Lower lobe of right lung (tissue), 2 donors: ENCODE measurements around the gene VILL. TPM values are rescaled to one million over a fixed set of nuclear protein-coding genes. Genes with fewer than 3 reads are reported as not detected.

Experiments used
- ATAC-seq, 2 donors: fragments of 200-7000 bp; cut with Tn5 transposase; one replicate each; pipeline ENCODE4 v1.9.1; 2020 to 2022; ENCODE audit warnings: mild to moderate bottlenecking in 2 of 2, moderate library complexity in 2 of 2
- DNase-seq: peaks from one replicate; pipeline ENCODE4 v3.0.0-alpha.2; 2020
- H3K27ac ChIP-seq: fragments of 200-600 bp; one replicate; pipeline ENCODE4 v1.8.0; 2022
- H3K27me3 ChIP-seq: fragments of 200-600 bp; one replicate; pipeline ENCODE4 v1.8.0; 2022; ENCODE audit warnings: low read depth
- H3K36me3 ChIP-seq: fragments of 200-600 bp; one replicate; pipeline ENCODE4 v1.8.0; 2022; ENCODE audit warnings: mild to moderate bottlenecking
- H3K4me1 ChIP-seq: fragments of 200-600 bp; one replicate; pipeline ENCODE4 v1.8.0; 2022
- H3K4me3 ChIP-seq: fragments of 200-600 bp; one replicate; pipeline ENCODE4 v1.8.0; 2022; ENCODE audit warnings: mild to moderate bottlenecking
- H3K9me3 ChIP-seq: fragments of 200-600 bp; one replicate; pipeline ENCODE4 v1.8.0; 2022
- intact Hi-C: fragments of 100-400 bp; cut with DNase I; formaldehyde crosslinking; loops from one replicate; pipeline ENCODE4 v1.11.0; 2022
- total RNA-seq: library from RNA; stranded (reverse); fragmentation: NEBNext Ultra II Directional; extraction: Animal tissue kit (Norgen Biotek cat#: 25700); gene quantifications from one replicate; pipeline ENCODE4 v1.2.1, GENCODE V29; 2021
- TF ChIP-seq, protein P1 (sequence below): fragments of 200-600 bp; IDR thresholded peaks from one replicate; pipeline ENCODE4 v1.8.0; 2022; ENCODE audit warnings: antibody characterized with exemption, mild to moderate bottlenecking
- donor health status: DM: no; HTN: yes; CAD: no; lungs with severe emphysema.

VILL gene
- total RNA-seq, 1 donor from 2014 or later = 12.5 TPM

DNA sequence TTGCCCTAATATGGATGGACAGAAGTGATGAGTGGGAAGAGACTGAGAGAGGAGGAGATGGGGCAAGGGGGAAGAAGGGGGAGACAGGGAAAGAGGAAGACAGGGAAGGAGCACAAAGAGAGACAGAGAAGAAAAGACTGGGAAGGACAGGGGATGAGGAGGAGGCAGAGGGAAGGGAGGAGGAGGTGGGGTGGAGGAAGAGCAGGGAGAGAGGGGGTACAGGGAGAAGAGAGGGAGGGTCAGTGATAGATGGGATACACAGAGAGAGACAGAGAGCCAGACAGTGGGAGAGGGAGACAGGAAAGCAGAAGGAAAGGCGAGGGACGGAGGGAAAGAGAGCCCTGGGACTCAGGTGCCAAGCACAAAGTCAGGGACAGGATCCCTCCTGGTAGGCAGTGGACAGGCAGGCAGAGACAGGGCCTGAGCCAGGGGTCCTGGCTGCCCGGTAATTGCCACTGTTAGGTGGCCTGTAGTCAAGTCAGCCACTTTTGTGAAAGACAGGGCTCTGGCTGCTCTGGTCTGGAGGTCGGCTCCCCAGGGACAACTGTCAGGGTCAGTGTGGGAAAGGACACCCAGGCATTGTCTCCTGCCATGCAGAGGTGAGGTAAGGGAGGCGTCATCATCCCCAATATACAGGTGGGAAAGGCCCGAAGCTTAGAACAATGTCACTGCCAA, 9.8 kb downstream of the VILL start:
- DNase-seq = no peak
- no peak overlapping the region for H3K4me3 ChIP-seq
- no peaks in the 10 kb centered on the region for H3K27me3 ChIP-seq
- no peaks in the 10 kb centered on the region for H3K9me3 ChIP-seq
- no peak overlapping the region for H3K27ac ChIP-seq
- intact Hi-C loops = no loop called here
- ATAC-seq = no peak
- H3K36me3 ChIP-seq = peaks cover 15% of the 10 kb centered on the region
- peaks cover 39% of the 10 kb centered on the region for H3K4me1 ChIP-seq
- TF ChIP-seq, protein P1, sequence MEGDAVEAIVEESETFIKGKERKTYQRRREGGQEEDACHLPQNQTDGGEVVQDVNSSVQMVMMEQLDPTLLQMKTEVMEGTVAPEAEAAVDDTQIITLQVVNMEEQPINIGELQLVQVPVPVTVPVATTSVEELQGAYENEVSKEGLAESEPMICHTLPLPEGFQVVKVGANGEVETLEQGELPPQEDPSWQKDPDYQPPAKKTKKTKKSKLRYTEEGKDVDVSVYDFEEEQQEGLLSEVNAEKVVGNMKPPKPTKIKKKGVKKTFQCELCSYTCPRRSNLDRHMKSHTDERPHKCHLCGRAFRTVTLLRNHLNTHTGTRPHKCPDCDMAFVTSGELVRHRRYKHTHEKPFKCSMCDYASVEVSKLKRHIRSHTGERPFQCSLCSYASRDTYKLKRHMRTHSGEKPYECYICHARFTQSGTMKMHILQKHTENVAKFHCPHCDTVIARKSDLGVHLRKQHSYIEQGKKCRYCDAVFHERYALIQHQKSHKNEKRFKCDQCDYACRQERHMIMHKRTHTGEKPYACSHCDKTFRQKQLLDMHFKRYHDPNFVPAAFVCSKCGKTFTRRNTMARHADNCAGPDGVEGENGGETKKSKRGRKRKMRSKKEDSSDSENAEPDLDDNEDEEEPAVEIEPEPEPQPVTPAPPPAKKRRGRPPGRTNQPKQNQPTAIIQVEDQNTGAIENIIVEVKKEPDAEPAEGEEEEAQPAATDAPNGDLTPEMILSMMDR = no peak

DNA sequence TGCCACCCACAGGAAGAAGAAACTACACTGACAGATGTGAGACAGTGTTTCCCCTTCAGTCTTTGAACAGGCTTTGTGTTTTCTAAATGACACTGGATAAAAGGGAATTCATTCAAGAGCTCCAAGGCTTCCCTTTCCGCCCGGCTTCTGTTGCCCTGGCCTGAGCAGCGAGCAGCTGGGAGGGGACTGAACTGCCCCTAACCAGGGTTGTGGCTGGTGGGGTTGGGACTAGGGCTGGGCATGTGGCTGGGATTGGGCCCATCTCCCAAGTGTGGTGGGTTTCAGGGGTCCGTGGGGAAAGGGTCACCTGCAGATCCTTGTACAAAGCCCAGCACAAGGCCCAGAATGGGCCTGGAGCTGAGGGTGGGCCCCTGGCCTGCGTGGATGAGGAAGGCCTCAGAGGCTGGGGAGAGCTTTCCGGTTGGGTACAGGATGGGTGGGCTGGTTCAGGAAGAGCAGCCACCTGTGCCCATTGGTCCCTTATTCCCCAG, 10.4 kb downstream of the VILL start:
- DNase-seq = no peak
- no peak overlapping the region for H3K4me3 ChIP-seq
- H3K4me1 ChIP-seq = peaks cover 35% of the 10 kb centered on the region
- H3K36me3 ChIP-seq = peaks cover 19% of the 10 kb centered on the region
- no peaks in the 10 kb centered on the region for H3K9me3 ChIP-seq
- TF ChIP-seq, protein P1 = no peak
- intact Hi-C loops = no loop called here
- no peak for ATAC-seq
- no peak overlapping the region for H3K27ac ChIP-seq
- H3K27me3 ChIP-seq = no peaks in the 10 kb centered on the region

DNA sequence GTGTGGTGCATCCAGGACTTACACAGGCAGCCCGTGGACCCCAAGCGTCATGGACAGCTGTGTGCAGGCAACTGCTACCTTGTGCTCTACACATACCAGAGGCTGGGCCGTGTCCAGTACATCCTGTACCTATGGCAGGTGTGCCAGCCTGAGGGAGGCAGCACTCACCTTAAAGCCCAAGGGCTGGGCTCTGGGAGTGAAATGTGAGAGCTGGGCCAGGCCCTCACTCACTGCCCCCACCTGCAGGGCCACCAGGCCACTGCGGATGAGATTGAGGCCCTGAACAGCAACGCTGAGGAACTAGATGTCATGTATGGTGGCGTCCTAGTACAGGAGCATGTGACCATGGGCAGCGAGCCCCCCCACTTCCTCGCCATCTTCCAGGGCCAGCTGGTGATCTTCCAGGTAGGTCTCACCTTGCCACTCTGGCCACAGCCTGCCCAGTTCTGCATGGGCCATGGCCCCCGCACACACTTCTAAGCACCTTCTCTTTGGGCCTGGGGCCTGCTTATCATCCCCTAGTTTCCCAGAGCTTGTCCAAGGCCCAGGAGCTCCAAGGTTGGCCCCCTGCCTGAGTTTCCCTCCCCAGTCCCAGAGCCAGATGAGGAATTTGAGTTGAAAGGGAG, 11.0 kb downstream of the VILL start:
- no peaks in the 10 kb centered on the region for H3K9me3 ChIP-seq
- H3K36me3 ChIP-seq = peaks cover 24% of the 10 kb centered on the region
- intact Hi-C loops = no loop called here
- ATAC-seq (no peak), DNase-seq (no peak)
- H3K4me1 ChIP-seq = peaks cover 35% of the 10 kb centered on the region
- no peaks in the 10 kb centered on the region for H3K27me3 ChIP-seq
- TF ChIP-seq, protein P1 = peak; percentile 8
- H3K27ac ChIP-seq = no peak overlapping the region
- no peak overlapping the region for H3K4me3 ChIP-seq

DNA sequence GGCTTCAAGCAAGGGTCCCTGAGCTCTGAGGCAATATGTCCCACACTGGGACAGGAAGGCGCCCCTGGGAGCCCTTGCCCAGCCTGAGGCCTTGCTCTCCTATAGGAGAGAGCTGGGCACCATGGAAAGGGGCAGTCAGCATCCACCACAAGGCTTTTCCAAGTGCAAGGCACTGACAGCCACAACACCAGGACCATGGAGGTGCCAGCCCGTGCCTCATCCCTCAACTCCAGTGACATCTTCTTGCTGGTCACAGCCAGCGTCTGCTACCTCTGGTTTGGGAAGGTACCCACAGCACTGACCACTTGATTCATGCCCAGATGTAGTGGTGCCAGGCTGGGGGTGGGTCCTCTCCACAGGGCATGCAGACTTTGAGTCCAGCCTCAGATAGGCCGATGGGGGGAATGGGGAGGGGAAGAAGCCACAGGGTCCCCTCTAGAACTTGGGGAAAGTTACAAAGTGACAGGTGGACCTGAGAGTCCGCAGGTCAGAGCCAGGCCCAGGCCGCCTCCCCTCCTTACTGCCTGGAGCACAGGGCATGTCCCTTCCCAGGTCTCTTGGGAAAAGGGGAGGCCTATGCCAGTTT, 11.8 kb downstream of the VILL start:
- intact Hi-C loops = no loop called here
- ATAC-seq (no peak), DNase-seq (no peak)
- H3K9me3 ChIP-seq = no peaks in the 10 kb centered on the region
- no peak overlapping the region for H3K27ac ChIP-seq
- H3K27me3 ChIP-seq = no peaks in the 10 kb centered on the region
- TF ChIP-seq, protein P1 = no peak
- no peak overlapping the region for H3K4me3 ChIP-seq
- H3K4me1 ChIP-seq = peaks cover 28% of the 10 kb centered on the region
- H3K36me3 ChIP-seq = peaks cover 29% of the 10 kb centered on the region

DNA sequence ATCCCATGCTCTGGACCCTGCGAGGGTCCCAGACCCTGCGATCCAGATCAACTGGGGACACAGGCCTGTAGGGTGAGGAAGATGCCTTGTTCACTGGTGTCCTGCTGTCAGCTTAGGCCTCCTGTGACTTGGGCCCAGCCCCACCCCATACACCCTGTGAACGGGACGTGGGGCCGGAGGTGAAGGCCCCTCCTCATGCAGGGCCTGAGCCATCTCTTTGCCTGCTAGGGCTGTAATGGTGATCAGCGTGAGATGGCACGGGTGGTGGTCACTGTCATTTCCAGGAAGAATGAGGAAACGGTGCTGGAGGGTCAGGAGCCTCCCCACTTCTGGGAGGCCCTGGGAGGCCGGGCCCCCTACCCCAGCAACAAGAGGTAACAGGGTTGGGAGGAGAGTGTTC, 12.4 kb downstream of the VILL start:
- Histone ChIP-seq H3K27ac (no peak overlapping the region), H3K9me3 (no peaks in the 10 kb centered on the region), H3K36me3 (peaks cover 35% of the 10 kb centered on the region), H3K4me3 (no peak overlapping the region), H3K27me3 (no peaks in the 10 kb centered on the region), H3K4me1 (peaks cover 23% of the 10 kb centered on the region)
- DNase-seq (no peak), ATAC-seq (no peak)
- intact Hi-C loops = no loop called here
- TF ChIP-seq, protein P1 = no peak
